Sigmoid colon (tissue), 4 donors: ENCODE data around the gene PLA2R1.

Experiments used
- CTCF ChIP-seq, 4 experiments: fragments of 450-650 bp in 3 of 4; fragments of 200-600 bp in 1 of 4; IDR thresholded peaks; one replicate each; pipeline ENCODE4 v1.5.1; 2016 to 2019; ENCODE audit warnings: antibody characterized with exemption in 4 of 4, mild to moderate bottlenecking in 3 of 4, moderate library complexity in 2 of 4
- EP300 ChIP-seq, 4 donors: sonication (generic); formaldehyde crosslinking; IDR thresholded peaks; one replicate each; pipeline ENCODE4 v1.6.1; 2017; ENCODE audit warnings: antibody characterized with exemption in 4 of 4
- POLR2A ChIP-seq, 2 donors: fragments of 450-650 bp; IDR thresholded peaks; one replicate each; pipeline ENCODE4 v1.6.1; 2016; ENCODE audit warnings: antibody characterized with exemption in 2 of 2, mild to moderate bottlenecking in 2 of 2, moderate library complexity in 2 of 2

- TF ChIP-seq CTCF (IDR thresholded peaks at IDR 0.05) = no peak
- no peak for TF ChIP-seq EP300 (IDR thresholded peaks at IDR 0.05)
- TF ChIP-seq POLR2A (IDR thresholded peaks at IDR 0.05) = no peak
Observed at GRCh38 chr2:160045703-160046210, 16.7 kb downstream of the PLA2R1 start.
